HG03457 (cell line): Measurements from ENCODE around the gene EVPL.
"Not testable (repeated sequence)": the region's sequence is repeated elsewhere in the genome, so short reads cannot be mapped to it uniquely, and the experiment has no call there.

Experiments
- ATAC-seq: cut with Tn5 transposase; IDR thresholded peaks from one replicate; pipeline ENCODE4 v1.9.1; 2021; ENCODE audit warnings: moderate number of reproducible peaks; ENCODE audit not compliant: unreplicated experiment

The EVPL gene

DNA sequence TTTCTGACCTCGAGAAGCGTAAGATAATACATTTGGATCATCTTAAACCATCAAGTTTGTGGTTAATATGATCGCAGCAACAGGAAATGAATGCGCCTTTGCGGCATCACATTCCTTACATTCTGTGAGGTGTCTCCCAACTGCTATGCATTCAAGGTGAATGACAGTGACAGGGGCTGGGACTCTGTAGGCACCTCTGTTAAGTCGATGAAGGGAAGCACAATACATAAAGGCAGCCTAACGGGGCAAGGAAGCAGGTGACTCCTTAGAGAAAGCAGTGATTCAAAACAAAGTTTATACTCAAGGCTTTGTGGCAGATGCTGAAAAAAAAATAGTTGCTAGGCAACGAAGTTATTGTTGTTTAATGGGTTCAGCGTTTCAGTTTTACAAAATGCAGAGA is 21.6 kb upstream of the EVPL start:
- no peak for ATAC-seq

GRCh38 chr17:76048025-76048605 is 21.0 kb upstream of the EVPL start:
- no peak for ATAC-seq

DNA sequence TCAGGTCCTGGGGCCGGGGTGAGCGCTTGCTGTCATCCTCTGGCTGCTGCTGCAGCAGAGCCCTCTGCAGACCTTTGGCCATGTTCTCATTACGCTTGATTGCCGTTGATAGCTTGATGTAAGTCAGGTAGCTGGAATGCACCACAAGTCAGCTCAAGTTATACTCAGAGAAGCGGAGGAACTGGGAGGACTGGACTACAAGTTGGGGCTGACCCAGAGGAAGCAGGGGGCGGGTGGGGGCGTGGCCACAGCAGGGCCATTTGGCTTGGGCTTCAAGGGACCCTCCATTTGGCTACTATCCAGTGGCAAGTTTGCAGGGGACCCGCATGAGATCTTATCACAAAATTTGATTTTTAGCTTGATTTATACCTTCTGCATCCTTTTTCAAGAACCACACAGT is 19.0 kb upstream of the EVPL start:
- no peak for ATAC-seq

DNA sequence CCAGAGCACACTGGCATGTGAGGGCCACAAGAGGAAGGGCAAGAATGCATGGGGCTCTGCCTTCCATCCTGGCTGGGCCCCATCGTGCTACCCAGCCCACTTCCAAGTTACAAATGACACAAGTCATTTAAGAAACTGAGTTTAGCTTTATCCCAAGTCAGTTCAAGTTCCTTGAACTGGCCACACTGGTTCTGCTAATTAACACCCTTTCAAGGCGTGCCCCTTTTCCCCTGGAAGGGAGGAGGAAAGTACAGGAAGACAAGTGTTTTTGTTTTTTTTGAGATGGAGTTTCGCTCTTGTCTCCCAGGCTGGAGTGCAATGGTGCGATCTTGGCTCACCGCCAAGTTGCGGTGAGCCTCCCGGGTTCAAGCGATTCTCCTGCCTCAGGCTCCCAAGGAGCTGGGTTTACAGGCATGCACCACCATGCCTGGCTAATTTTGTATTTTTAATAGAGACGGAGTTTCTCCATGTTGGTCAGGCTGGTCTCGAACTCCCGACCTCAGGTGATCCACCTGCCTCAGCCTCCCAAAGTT is 17.4 kb upstream of the EVPL start:
- not testable (repeated sequence) for ATAC-seq

GRCh38 chr17:76042868-76043267 is 15.8 kb upstream of the EVPL start:
- not testable (repeated sequence) for ATAC-seq

GRCh38 chr17:76040376-76040775 is 13.3 kb upstream of the EVPL start:
- no peak for ATAC-seq

DNA sequence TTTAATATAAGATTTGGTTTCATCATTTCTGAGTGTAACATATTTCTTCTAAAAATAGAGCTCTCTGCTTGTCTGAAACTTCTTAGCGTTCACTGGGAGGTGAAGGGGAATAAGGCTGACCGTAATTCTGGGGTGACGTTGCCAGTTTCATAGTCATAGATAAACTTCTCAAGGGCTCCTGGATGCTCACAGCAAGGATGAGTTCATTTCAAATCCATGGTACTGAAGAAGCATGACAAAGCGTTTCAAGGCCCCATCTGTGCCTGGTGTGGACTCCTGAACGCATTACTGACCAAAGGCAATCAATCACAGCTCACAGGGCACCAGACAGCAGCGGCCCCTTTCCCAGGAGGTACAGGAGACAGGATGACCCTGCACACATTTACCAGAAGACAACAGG is 12.0 kb upstream of the EVPL start:
- no peak for ATAC-seq

DNA sequence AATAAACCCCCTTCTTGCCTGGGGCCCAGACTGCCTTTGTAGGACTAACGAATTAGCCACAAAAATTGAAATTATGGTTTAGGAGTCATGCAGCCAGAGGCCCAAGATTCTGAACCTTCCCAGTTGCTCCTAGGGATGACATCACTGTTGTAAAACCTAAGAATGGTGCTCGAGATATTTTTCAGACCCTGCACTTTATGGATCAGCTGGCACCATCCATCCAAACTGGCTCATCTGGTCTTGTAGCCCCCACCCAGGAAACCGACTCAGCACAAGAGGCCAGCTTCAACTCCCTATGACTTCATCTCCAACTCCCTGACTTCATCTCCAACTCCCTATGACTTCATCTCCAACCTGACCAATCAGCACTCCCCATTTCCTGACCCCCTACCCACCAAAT is 10.9 kb upstream of the EVPL start:
- ATAC-seq: no peak

DNA sequence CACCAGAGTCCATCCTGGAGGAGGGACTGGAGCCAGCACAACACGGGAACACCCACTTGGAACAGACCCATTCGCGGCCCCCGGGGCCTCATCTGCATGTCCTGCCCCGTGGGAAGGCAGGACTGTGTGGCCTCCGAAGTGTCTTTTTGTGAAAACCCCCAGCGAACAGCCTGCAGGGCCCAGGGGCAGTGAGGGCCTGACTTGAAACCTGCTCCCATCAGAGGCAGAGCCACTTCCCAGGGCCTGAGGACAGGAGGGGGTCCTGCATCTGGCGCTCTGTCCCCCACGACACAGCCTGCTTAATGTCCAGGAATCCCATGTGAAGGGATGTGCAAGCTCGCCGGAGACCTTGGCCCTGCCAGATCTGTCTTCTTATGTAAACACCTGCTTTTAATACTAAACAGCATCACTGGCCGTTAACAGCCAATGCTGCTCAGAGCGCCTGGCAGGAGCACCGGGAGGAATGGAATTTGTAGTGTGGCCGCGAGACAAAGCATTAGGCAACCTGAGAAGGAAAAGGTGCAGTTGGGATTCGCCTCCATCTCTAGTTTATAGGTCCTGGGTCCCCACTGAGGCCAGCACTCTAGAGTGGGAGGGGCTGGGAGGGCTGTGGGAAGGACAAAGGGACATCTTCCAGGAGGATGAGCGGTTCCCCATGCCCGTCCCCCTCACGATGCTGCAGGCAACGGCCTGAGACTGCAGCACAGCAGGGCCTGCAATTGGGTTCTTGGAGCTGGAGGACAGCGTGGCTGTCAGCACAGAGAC is 9.6 kb upstream of the EVPL start:
- no peak for ATAC-seq

- no peak for ATAC-seq
Measured at GRCh38 chr17:76034428-76035350, 7.6 kb upstream of the EVPL start.

DNA sequence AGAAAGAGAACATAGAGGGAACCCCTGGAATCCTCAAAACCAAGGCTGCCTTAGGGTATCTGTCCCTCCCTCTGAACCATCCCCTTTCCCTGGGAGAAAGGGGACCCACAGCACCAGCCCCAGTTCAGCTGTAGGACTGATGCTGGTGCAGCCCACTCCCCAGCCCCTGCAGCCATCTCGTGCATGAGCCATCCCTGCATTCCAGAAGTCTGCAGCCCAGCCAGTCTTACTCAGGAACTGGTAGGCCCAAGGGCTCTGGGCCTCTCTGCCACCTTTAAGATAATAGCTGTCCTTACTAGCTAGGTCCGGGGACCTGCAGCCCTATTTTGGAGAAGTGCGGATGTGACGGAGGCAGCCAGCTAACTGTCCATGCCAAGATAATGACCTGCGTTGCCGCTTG is 6.0 kb upstream of the EVPL start:
- ATAC-seq: no peak

DNA sequence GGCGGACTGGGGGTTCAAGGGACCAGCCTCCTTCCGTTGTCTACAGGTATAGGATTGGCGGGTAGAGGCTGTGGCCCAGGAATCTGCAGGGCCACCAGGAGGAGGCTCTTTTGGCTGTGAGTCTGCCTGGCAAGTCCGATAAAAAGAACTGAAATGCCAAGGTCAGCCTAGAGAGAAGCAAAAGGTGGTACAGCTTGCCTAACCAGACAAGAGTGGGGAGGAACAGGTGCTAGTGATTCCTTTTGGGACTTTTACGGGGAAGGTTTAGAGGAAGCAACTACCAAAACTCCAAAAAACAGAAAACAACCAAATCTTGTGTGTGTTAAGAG is 5.6 kb upstream of the EVPL start:
- no peak for ATAC-seq

DNA sequence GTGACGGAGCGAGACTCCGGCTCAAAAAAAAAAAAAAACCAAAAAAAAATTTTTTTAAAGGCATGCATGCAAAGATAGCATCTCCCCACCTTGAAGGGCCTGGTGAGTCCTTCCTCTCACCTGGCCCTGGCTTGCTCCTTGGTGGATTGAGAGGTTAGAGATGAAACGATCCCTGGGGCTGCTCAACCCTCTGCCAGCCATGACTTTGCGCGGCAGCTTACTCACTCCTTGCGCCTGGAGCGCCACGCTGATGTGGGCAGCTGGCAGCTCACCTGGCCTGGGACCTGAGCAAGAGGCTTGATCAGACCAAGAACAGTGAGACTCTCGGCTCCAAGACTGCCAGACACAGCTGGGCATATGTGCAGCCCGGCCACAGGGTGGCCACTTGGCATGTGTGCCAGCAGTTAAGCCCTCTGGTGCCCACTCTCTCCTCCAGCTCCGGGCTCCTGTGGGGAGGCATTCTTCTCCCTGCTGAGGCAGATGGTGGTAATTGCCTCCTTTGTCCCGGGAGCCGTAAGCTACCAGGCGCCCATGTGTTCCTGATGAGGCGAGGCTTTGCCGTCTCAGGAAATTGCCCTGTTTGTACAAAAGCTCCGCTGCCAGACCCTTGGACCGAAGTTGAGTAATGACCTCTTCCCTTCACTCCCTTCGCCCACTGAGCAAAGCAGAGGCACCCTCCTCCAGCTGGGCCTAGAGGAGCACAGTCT is 5.1 kb upstream of the EVPL start:
- ATAC-seq: no peak

- no peak for ATAC-seq
Measured at GRCh38 chr17:76026714-76027158, 370 bp downstream of the EVPL start.

GRCh38 chr17:76025294-76025693 is 1.8 kb downstream of the EVPL start:
- no peak for ATAC-seq

DNA sequence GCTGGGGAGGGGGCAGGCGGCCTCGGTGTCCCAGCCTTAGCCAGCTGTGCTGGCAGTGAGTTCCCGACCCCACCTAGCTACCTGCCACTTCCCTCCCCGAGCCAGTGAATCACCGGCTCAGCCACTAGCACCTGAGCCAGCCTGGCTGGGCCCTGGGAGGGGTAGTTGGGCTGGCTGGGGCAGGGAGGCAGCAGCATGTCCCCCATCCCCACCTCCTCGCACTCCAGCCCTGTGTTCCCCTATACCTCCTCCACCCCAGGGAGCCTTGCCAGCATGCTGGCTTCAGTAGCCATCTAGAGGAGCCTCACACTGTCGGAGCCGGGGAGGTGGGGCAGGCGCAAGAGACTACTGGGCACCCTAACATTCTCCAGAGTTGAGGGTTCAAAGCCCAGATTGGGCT is 2.8 kb downstream of the EVPL start:
- no peak for ATAC-seq

DNA sequence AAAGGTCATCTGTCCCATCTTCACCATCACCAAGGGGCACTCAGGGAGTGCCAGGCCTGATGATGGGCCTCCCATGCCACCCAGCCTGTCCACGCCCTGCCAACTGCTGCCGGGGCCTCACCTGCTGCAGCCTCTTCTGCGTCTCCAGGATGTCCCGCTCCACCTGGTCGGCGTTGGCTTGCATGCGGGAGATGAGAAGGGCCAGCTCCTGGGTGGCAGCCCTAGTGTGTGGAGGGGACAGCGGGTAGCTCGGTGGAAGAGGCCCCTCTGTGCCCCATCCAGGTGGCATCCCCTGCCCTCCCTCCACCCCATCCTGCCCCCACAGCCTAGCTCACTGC is 3.2 kb downstream of the EVPL start:
- no peak for ATAC-seq

- ATAC-seq: no peak
Measured at GRCh38 chr17:76022973-76023899, 3.9 kb downstream of the EVPL start.

DNA sequence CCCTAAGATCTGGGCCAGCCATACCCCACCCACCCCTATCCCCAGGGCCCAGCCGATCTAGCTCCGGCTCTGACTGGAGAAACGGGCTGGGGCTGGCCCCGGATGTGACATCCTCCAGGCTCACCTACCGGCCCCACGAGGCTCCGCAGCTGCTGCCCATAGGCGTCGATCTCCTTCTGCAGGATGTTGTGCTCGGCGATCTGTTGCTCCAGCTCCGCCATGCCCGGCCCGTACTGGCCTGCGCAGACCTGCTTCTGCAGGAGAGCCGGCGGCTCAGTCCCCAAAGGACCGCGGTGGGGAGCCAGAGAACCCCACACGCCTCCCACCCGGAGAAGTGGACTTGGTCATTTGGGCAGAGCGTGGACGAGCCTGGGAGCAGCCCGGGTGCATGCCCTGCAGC is 4.8 kb downstream of the EVPL start:
- no peak for ATAC-seq

DNA sequence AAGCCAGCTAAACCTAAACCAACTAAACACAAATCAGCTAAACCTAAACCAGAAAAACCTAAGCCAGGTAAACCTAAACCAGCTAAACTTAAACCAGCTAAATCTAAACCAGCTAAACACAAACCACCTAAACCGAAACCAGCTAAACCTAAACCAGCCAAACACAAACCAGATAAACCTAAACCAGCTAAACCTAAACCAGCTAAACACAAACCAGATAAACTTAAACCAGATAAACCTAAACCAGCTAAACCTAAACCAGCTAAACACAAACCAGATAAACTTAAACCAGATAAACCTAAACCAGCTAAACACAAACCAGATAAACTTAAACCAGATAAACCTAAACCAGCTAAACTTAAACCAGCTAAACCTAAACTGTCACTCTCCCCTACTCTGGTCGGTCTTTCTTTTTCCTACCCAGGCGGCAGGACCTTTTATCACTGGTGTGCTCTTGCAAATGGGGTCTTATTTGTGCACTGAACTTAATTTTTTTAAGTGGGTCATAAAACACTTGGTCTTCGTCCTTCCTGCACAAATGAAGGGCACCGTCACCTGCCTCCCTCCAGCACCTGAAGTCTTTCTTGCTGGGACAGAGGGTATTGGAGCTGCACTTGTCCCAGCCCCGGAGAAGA is 7.2 kb downstream of the EVPL start:
- no peak for ATAC-seq
